Lower lobe of right lung (tissue), 2 donors: ENCODE results near the gene GRIP2. TPM values are rescaled to one million over a fixed set of nuclear protein-coding genes. Genes with fewer than 3 reads are reported as not detected.

ENCODE experiments used
- ATAC-seq, 2 donors: fragments of 200-7000 bp; cut with Tn5 transposase; one replicate each; pipeline ENCODE4 v1.9.1; 2020 to 2022; ENCODE audit warnings: mild to moderate bottlenecking in 2 of 2, moderate library complexity in 2 of 2
- DNase-seq: peaks from one replicate; pipeline ENCODE4 v3.0.0-alpha.2; 2020
- H3K27ac ChIP-seq: fragments of 200-600 bp; one replicate; pipeline ENCODE4 v1.8.0; 2022
- H3K27me3 ChIP-seq: fragments of 200-600 bp; one replicate; pipeline ENCODE4 v1.8.0; 2022; ENCODE audit warnings: low read depth
- H3K36me3 ChIP-seq: fragments of 200-600 bp; one replicate; pipeline ENCODE4 v1.8.0; 2022; ENCODE audit warnings: mild to moderate bottlenecking
- H3K4me1 ChIP-seq: fragments of 200-600 bp; one replicate; pipeline ENCODE4 v1.8.0; 2022
- H3K4me3 ChIP-seq: fragments of 200-600 bp; one replicate; pipeline ENCODE4 v1.8.0; 2022; ENCODE audit warnings: mild to moderate bottlenecking
- H3K9me3 ChIP-seq: fragments of 200-600 bp; one replicate; pipeline ENCODE4 v1.8.0; 2022
- intact Hi-C: fragments of 100-400 bp; cut with DNase I; formaldehyde crosslinking; loops from one replicate; pipeline ENCODE4 v1.11.0; 2022
- total RNA-seq: library from RNA; stranded (reverse); fragmentation: NEBNext Ultra II Directional; extraction: Animal tissue kit (Norgen Biotek cat#: 25700); gene quantifications from one replicate; pipeline ENCODE4 v1.2.1, GENCODE V29; 2021
- TF ChIP-seq, protein P1 (sequence below): fragments of 200-600 bp; IDR thresholded peaks from one replicate; pipeline ENCODE4 v1.8.0; 2022; ENCODE audit warnings: antibody characterized with exemption, mild to moderate bottlenecking
- donor health status: DM: no; HTN: yes; CAD: no; lungs with severe emphysema.

GRIP2 gene
- total RNA-seq, 1 donor from 2014 or later: 1.1 TPM

- H3K9me3 ChIP-seq: no peaks in the 10 kb centered on the region
- DNase-seq: peak; percentile 6
- no peaks in the 10 kb centered on the region for H3K4me1 ChIP-seq
- intact Hi-C loops: no loop called here
- peaks cover 26% of the 10 kb centered on the region for H3K27me3 ChIP-seq
- H3K27ac ChIP-seq: no peak overlapping the region
- TF ChIP-seq, protein P1, sequence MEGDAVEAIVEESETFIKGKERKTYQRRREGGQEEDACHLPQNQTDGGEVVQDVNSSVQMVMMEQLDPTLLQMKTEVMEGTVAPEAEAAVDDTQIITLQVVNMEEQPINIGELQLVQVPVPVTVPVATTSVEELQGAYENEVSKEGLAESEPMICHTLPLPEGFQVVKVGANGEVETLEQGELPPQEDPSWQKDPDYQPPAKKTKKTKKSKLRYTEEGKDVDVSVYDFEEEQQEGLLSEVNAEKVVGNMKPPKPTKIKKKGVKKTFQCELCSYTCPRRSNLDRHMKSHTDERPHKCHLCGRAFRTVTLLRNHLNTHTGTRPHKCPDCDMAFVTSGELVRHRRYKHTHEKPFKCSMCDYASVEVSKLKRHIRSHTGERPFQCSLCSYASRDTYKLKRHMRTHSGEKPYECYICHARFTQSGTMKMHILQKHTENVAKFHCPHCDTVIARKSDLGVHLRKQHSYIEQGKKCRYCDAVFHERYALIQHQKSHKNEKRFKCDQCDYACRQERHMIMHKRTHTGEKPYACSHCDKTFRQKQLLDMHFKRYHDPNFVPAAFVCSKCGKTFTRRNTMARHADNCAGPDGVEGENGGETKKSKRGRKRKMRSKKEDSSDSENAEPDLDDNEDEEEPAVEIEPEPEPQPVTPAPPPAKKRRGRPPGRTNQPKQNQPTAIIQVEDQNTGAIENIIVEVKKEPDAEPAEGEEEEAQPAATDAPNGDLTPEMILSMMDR: no peak
- ATAC-seq: no peak
- no peak overlapping the region for H3K4me3 ChIP-seq
- no peaks in the 10 kb centered on the region for H3K36me3 ChIP-seq
These were observed 12.0 kb upstream of the GRIP2 start for GRCh38 chr3:14552041-14552648.

- DNase-seq (no peak), ATAC-seq (no peak)
- no peaks in the 10 kb centered on the region for H3K9me3 ChIP-seq
- H3K27ac ChIP-seq: no peak overlapping the region
- intact Hi-C loops: no loop called here
- TF ChIP-seq, protein P1: no peak
- peaks cover 23% of the 10 kb centered on the region for H3K27me3 ChIP-seq
- H3K4me3 ChIP-seq: no peak overlapping the region
- H3K4me1 ChIP-seq: no peaks in the 10 kb centered on the region
- H3K36me3 ChIP-seq: no peaks in the 10 kb centered on the region
These were observed 10.8 kb upstream of the GRIP2 start for GRCh38 chr3:14550651-14551611.

GRCh38 chr3:14550181-14550580, 10.0 kb upstream of the GRIP2 start:
- H3K36me3 ChIP-seq: no peaks in the 10 kb centered on the region
- no peaks in the 10 kb centered on the region for H3K9me3 ChIP-seq
- no peak overlapping the region for H3K27ac ChIP-seq
- no peaks in the 10 kb centered on the region for H3K4me1 ChIP-seq
- peaks cover 17% of the 10 kb centered on the region for H3K27me3 ChIP-seq
- H3K4me3 ChIP-seq: no peak overlapping the region
- intact Hi-C loops: no loop called here
- ATAC-seq (no peak), DNase-seq (no peak)
- TF ChIP-seq, protein P1: no peak

DNA sequence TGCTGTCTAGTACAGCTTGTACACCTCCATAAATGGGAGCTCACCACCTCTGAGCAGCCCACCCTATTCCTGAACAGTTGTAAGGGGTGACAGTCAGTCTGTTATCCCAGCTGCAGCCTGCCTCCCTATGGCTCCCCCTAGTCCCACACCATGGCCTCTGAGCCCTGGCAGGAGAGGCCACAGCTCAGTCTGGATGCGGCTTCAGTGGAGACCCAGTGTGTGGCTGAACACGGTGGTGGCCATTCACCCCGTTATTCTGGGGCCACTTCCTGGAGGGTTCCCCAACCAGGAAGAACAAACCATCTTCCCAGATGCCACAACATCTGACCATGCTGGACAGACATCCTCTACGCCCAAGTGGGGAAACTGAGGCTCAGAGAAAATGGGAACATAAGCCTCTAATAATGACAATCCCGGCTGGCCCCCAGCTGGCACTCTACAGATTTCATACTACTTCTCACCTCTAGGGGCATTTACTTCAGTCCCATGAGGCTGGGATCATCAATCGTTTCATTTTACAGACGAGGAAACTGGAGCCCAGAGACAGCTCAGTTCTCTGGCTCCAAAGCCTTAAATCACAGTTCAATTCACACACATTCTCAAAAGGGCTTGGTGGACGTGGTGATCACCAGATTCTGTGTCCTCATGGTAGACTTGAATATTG, 9.2 kb upstream of the GRIP2 start:
- H3K27ac ChIP-seq: no peak overlapping the region
- no peak overlapping the region for H3K4me3 ChIP-seq
- peaks cover 17% of the 10 kb centered on the region for H3K27me3 ChIP-seq
- H3K36me3 ChIP-seq: no peaks in the 10 kb centered on the region
- intact Hi-C loops: no loop called here
- H3K9me3 ChIP-seq: no peaks in the 10 kb centered on the region
- TF ChIP-seq, protein P1: peak; percentile 15
- H3K4me1 ChIP-seq: no peaks in the 10 kb centered on the region
- no peak for ATAC-seq
- DNase-seq: no peak

GRCh38 chr3:14548321-14548729, 8.2 kb upstream of the GRIP2 start:
- peak; percentile 64 for DNase-seq
- intact Hi-C loops: no loop called here

More at GRCh38 chr3:14548321-14548729, 8.2 kb upstream of the GRIP2 start:
- TF ChIP-seq, protein P1: peak; percentile 65
- Histone ChIP-seq H3K27ac (no peak overlapping the region), H3K27me3 (peaks cover 17% of the 10 kb centered on the region), H3K36me3 (no peaks in the 10 kb centered on the region), H3K4me1 (no peaks in the 10 kb centered on the region), H3K9me3 (no peaks in the 10 kb centered on the region), H3K4me3 (no peak overlapping the region)
- peak; percentile 69 to 82 for ATAC-seq
